GM18517 (cell line): ENCODE data around the gene ZBTB2.

Experiments
- ATAC-seq: cut with Tn5 transposase; IDR thresholded peaks from one replicate; pipeline ENCODE4 v1.9.1; 2021; ENCODE audit warnings: mild to moderate bottlenecking, moderate library complexity; ENCODE audit not compliant: unreplicated experiment

The ZBTB2 gene, protein sequence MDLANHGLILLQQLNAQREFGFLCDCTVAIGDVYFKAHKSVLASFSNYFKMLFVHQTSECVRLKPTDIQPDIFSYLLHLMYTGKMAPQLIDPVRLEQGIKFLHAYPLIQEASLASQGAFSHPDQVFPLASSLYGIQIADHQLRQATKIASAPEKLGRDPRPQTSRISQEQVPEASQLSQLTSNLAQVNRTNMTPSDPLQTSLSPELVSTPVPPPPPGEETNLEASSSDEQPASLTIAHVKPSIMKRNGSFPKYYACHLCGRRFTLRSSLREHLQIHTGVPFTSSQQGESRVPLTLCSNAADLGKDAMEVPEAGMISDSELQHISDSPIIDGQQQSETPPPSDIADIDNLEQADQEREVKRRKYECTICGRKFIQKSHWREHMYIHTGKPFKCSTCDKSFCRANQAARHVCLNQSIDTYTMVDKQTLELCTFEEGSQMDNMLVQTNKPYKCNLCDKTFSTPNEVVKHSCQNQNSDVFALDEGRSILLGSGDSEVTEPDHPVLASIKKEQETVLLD

DNA sequence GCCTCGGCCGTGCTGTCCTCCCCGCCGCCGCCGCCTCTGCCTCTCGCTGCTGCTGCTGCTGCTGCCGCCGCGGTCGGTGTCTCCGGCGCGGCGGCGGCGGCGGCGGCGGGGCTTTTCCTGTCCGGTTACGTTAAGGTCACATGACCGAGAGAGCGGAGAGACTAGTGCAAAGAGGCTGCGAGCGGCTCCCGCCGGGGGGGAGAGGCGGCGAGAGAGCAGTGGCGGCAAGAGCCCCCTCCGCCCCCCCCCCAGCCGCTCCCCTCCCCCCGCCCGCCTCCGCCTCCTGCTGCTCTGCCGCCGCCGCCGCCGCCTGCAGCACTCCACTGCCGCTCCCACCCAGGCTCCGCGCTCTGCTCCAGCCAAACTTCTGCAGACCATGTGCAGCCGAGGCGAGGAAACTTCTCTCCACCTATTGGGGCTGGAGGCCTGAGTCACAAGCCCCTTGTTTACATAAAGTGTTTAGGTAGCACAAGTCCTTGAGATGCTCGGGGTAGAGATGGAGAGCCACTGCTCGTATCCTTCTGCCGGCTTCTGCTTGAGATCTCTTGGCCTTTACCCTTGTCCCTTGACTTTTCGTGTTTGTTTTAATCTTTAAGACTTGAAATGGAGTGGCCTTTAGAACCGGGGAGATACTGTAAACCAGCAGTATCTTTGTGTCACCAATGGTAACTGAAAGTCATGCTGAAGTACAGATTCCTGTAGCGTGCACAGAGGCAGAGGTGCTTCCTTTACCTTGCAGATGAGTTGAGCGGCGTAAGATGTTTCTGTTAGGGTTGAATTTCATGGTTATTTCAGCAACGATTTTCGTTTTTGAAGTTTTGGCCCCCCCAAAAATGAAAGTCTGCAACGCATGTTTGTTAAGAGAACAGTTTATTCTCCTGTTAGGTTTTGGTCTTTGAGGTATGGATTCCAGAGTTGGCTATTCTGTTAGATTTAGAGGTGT is at the start of gene ZBTB2:
ZBTB2 (minus strand) TSS at position 89 of the 943 bp plus-strand sequence. CDS start 17,922 bp downstream, outside the sequence.
- ATAC-seq, result peak; percentile 25

DNA sequence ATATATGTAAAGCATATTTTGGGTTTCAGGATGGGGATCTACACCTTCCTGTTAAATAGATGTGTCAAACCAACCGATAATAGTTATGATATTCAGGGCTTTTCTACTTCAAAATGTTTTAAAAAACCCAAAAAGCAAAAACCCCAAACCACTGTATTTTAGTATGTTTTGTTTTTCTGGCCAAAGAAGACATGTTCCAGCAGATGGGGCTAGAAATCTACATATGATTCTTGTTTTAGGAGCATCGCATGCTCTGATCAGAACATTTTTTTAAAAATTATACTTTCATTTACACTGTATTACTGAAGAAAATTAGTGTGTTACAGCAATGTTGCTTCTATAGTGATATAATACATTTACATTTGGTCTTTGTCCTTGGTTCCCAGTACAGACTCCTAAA is 49.6 kb upstream of the ZBTB2 start:
- peak; percentile 38 for ATAC-seq

DNA sequence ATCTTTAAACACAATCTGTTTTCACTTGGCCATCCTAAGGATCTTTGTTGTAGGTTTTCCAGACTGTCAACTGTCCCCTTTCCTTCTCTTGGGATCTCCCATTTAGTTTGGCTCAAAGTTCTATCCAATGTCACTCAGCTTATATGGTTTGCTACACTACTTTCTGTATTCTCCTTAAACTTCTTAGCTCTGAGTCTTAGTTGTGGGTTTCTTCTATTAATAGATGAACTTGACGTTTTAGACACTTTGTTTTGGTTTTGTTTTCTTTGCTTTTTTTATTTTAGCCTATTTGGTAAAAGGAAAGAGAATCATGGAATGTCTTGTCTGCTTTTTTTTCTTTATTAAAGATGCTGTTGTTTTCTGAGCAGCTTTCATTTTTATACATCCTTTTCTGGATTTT is 49.1 kb upstream of the ZBTB2 start:
- peak; percentile 74 for ATAC-seq

DNA sequence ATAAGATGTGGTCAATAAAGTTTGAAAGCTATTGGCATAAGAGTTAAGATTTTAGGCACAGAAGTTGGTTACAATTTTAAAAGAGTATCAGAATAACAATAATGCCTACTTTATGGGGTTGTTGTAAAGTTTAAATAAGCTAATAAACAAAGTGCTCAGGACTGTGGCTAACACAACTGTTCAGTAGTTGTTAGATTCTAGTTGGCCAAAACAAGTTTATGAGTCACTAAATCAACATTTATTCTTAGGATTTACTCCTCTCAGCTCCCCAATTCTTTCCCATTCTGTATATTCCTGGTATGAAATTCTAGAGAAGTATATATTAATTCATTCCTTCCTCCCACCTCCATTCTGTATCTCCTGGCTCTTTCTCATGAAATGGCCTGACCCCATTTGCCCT is 46.0 kb upstream of the ZBTB2 start:
- no peak for ATAC-seq

DNA sequence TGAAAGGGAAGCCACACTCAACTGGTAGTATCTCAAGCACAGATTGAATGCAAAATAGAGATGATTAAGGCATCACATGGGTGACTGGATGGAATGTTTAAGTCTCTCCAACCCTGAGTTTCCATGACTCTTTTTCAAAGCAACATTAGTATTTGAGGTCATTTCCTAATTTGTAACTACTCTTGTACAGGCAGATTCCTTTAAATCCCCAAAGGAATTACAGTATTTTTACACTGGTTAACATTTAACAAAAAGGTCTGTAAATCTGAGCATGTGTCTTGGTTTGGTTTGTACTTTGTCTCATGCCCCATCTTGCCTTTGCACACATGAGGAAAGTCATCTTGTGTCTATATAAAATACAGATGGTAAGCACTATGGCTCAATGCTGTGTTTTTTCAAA is 45.4 kb upstream of the ZBTB2 start:
- no peak for ATAC-seq

DNA sequence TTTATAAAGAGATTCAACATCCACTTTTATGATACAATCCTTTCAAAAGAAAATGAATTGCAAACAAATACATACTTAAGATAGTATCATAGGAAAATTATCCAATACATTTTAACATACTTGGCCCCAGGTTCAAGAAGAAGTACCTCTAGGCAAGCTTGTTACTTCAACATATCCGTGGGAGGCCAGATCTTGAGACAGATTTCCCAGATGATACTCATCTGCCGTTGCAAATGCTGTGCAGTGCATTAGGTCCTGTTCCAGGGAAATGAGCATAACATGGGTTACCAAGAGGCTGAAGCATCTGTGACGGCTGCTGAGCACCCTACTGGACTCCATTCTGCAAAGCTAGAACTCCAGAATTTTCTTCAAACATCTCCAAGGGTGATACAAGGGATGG is 44.9 kb upstream of the ZBTB2 start:
- ATAC-seq, result no peak

DNA sequence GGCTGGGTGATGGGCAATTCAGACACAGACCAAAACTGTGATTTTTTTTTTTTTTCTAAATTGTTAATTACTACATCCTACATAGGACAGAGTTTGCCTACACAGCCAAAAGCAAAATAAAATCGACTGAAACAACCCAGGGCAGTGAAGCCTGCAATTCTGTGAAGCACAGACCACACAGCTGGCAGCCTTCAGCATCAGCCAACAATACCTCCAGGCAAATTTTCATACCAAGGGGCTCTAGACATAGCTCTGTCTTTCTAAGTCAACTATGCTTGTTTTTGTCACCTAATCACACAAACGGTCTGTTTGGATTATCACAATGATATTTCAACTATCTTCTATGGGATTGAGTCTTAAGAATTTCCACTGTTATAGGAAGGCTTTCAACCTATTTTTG is 43.0 kb upstream of the ZBTB2 start:
- no peak for ATAC-seq

DNA sequence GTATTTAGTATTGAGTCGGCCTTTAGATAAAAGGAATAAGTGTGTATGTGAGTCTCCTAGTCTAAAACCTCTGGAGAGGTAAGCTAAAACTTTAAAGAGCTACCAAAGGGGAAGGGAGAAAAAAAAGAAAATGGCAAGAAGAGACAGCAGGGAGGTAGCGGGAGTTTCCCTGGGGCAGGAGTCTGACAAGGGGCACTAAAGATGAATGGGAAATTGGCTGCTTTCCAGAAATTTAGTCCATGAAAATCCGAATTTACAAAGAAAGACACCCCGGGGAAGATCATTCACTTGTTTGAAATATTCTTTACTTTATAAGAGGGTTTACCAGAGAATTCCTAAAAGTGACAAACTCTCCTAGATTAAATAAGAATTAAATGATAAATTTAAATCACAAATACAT is 41.3 kb upstream of the ZBTB2 start:
- ATAC-seq, result no peak

DNA sequence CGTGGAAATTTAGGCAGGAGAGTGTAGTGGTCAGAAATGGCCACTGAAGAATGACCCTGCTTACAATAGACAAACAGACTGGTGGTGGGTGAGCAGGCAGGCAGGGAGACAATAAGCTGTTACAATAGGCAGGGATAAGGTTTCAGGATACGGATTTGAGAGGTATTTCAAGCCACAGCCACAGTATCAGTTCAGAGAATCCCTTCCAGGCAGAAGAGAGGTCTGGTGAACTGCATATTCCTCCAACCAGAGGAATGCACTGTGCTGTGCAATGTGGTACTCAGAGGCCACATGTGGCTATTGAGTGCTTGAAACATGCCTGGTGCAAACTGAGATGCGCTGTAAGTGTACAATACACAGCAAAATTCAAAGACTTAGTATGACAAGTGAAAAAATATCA is 40.0 kb upstream of the ZBTB2 start:
- no peak for ATAC-seq

DNA sequence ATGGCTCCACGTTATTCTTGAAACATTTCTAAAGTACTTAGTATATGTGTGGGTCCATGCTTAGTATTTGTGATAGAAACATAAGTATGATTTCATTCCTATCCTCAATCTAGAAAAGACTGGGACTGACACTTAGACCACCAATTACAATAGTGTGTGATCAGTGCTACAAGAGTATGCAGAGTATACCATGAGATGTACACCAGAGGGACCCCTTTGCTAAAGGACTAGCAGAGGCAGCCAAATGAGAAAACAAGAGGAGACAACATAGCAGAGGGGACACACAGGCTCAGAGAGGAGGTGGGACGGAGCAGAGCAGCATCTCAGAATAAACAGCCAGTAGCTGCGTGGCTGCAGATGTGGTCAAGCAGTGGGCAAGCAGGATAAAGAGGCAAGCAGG is 39.5 kb upstream of the ZBTB2 start:
- no peak for ATAC-seq

DNA sequence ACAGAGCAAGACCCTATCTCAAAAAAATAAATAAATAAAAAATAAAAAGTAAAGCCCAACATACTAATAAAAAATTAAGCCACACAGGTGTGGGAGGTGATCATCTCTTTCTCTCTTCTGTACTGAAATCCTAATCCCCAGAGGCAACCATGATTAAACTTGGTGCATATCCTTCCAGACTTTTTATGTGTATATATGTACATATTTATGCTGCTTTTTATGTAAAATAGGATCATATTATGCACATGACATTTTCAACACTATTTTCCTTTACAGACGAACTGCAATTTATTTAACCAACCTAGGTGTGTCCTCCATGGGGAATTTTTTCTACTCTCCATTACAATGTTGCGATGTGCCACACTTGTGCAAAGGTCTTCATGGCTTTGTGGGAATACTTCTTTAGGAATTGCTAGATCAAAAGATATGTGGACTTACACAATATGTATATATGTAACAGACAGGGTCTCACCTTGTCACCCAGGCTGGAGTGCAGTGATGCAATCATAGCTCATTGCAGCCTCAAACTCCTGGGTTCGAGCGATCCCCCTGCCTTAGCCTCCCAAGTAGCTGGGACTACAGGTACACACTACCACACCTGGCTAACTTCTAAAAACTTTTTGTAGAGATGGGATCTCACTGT is 36.9 kb upstream of the ZBTB2 start:
- no peak for ATAC-seq

DNA sequence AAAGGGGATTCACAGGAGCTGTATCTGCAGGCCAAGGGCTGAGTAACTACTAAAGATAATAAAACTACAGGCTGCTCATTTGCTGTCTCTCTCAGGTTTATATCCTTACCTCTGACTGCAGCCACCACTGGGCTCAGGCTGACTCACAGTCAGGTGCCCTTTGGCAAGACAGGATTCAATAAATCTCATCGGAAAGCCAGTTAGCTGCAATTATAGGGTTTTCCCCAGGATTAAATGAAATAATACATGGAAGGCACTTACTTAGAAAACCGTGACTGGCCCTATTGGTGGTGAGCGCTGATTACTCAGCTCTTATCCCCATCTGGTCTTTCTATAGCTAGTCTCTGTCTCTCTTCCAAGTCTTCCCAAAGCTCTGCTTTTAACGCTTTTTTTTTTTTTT is 34.2 kb upstream of the ZBTB2 start:
- no peak for ATAC-seq

DNA sequence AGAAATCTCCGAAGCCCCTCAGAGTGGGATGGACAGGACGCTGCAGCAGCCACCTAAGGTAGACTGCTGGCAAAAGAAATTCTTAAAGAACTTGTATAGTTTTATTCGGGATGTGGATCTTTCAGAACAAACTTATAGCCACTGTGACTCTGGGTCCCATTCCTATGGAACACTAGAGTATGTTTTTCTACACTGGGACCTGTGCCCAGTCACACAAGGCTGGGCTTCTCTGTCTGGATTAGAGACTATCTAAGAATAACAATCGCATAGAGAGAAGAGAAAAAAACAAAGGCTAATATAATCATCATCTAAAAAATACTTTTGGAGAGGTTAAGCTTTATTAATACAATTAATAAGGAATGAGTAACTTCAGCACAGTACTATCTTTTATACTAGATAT is 31.6 kb upstream of the ZBTB2 start:
- no peak for ATAC-seq

DNA sequence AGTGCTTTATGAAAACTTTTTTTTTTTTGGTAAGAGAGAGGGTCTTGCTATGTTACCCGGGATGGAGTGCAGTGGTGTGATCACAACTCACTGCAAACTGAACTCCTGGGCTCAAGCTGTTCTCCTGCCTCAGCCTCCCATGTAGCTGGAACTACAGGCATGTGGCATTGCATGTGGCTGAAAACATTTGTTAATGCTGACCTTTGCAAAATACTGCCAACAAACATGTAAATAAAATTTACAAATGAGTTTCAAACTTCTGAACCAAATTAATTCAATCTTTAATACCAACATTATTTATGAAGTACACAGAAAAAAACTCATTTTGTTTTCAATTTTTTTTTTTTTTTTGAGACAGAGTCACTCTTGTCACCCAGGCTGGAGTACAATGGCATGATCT is 26.1 kb upstream of the ZBTB2 start:
- ATAC-seq, result no peak

DNA sequence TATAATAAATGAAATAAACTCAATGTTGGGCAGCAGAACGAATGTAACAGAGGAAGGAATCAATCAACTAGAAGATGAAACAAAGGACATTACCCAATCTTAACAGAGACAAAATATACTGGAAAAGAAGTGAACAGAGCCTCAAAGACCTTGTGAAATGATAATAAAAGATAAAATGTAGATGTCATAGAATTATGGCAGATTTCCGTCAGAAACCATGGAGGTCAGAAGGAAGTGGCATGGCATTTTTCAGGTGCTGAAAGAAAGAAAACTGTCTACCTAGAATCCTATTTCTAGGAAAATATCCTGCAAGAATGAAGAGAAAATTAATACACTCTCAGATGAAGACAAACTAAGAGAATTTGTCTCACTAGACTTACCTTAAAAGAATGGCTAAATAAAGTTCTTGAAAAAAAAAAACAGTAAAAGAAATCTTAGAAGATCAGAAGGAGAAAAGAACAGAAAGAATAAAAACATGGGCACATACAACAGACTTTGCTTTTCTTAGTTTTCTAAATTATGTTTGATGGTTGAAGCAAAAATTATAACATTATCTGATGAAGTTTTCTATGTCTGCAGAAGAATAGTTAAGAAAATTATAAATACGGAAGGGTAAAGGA is 23.4 kb upstream of the ZBTB2 start:
- ATAC-seq, result no peak

DNA sequence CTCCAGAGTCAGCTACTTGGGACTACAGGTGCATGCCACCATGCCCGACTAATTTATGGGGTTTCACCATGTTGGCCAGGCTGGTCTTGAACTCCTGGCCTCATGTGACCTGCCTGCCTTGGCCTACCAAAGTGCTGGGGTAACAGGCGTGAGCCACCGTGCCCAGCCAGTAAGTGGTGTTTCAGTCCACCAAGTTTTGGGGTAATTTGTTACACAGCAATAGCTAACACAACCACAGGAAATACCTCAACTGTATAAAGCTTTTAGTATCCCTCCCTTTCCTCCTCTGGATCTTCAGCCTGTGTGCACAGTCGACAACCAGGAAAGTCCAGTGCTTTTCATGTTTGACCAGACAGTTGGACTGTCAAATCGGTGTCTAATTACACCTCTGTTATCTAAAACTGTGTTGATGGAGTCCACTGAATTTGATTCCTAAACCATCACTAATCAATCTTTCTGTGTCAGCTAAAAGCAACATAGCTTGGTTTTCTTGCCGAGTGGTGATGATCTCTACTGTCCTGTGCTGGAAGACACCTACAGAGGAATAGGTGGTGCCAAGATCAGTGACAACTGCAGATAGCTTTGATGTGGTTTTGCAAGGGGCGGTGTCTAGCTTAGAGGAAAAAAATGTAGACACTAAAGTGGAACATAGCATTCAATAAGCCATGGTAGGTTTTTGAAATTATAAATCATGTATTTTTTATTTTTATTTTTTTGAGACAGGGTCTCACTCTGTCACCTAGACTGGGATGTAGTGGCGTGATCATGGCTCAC is 22.2 kb upstream of the ZBTB2 start:
- ATAC-seq, result no peak

DNA sequence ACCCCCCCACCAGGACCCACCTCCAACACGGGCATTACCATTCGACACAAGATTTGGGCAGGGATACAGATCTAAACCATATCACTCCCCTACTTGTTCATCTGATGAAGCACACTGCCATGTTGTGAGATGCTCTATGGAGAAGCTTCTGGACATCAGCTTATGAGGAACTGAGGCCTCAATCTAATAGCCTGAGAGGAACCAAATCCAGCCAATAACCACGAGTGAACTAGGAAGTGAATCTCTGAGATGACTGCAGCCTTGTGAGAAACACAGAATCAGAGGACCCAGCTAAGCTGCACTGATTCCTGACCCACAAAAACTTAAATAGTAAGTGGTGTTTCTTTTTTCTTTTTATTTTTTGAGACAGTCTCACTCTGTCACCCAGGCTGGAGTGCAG is 21.6 kb upstream of the ZBTB2 start:
- ATAC-seq, result no peak

DNA sequence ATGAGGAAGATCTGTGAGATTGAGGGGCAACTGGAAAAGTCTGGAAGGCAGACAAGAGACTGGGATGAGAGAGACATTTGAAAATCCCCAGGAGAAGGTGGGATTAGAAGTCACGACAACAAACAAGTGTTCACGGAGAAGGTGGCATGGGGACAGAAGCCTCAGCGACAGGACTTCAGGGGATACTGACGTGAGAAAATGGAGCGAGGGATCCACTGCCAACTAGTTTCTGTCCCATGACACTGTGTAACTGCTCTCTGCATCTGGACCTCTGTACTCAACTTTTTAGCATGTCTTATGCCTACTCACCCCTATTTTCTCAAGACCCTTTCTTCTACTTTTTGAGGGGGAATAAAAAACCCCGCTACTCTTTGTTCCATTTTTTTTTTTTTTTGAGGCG is 18.3 kb upstream of the ZBTB2 start:
- no peak for ATAC-seq

DNA sequence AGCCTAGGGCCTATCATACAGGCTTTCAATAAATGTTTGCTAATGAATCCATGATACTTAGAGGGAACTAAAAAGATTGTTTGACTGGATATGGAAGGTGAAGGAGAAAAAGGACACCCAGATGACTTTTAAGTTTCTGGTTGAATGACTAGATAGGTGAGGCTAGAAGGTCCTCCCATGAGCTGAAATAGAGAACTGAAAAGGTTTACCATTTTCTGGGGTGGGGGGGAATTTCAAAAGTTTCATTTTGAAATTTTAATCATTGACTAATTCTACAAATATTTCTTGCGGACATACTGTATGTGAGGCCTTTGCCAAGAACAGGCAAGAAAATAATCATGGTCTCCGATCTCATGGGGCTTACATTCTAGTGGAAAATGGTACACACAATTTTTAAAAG is 17.9 kb upstream of the ZBTB2 start:
- peak; percentile 63 for ATAC-seq

DNA sequence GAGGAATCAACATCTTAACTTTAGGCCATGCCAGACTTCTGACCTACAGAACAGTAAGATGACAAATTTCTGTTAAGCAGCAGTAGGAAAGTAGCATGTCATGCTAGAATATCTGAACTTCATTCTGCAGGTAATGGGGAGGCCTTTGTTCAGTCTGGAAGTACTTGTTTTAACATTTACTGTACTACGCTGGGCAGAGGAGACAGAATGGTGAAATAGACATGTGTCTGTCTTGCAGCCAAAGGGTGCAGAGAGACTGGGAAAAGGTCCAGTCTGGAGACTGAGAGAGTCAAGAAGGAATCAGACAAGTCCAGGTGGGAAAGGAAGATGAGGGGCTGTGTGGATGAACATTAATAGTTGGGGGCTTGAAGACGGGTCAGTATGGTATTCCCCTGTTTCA is 17.5 kb upstream of the ZBTB2 start:
- ATAC-seq, result peak; percentile 8
